Nephron (organoid): Measurements from ENCODE around the gene JARID2.
A peak's percentile ranks its signal among the peaks of the same experiment; 100 is the strongest.

Experiments
- H3K27ac Mint-ChIP-seq, 3 experiments: 2 replicates each; pipeline ENCODE4 v1.8.0; 2020; ENCODE audit warnings: mixed read lengths in 3 of 3, mild to moderate bottlenecking in 2 of 3, moderate library complexity in 1 of 3
- H3K27me3 Mint-ChIP-seq: 2 replicates; pipeline ENCODE4 v1.8.0; 2021; ENCODE audit warnings: low read depth, mild to moderate bottlenecking, moderate library complexity, mixed read lengths
- H3K36me3 Mint-ChIP-seq: 2 replicates; pipeline ENCODE4 v1.8.0; 2020; ENCODE audit warnings: low read depth, mixed read lengths
- H3K4me1 Mint-ChIP-seq: 2 replicates; pipeline ENCODE4 v1.8.0; 2020; ENCODE audit warnings: mixed read lengths
- H3K4me3 Mint-ChIP-seq, 3 experiments: 2 replicates each; pipeline ENCODE4 v1.8.0; 2020; ENCODE audit warnings: mild to moderate bottlenecking in 3 of 3, mixed read lengths in 3 of 3, moderate library complexity in 2 of 3
- H3K9me3 Mint-ChIP-seq: 2 replicates; pipeline ENCODE4 v1.8.0; 2020; ENCODE audit warnings: mixed read lengths
- TF ChIP-seq, protein P1 (sequence below), 3 experiments: fragments of 200-600 bp; sonication (generic); IDR thresholded peaks; one replicate each; pipeline ENCODE4 v1.5.0; 2021; ENCODE audit warnings: antibody characterized with exemption in 3 of 3; ENCODE audit not compliant: unreplicated experiment in 3 of 3

The JARID2 gene

GRCh38 chr6:15557174-15557573, 311.3 kb downstream of the JARID2 start:
- no peaks in the 10 kb centered on the region for H3K4me1 Mint-ChIP-seq
- TF ChIP-seq, protein P1, sequence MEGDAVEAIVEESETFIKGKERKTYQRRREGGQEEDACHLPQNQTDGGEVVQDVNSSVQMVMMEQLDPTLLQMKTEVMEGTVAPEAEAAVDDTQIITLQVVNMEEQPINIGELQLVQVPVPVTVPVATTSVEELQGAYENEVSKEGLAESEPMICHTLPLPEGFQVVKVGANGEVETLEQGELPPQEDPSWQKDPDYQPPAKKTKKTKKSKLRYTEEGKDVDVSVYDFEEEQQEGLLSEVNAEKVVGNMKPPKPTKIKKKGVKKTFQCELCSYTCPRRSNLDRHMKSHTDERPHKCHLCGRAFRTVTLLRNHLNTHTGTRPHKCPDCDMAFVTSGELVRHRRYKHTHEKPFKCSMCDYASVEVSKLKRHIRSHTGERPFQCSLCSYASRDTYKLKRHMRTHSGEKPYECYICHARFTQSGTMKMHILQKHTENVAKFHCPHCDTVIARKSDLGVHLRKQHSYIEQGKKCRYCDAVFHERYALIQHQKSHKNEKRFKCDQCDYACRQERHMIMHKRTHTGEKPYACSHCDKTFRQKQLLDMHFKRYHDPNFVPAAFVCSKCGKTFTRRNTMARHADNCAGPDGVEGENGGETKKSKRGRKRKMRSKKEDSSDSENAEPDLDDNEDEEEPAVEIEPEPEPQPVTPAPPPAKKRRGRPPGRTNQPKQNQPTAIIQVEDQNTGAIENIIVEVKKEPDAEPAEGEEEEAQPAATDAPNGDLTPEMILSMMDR (IDR thresholded peaks at IDR 0.05; ENCODE audit: unreplicated experiment in 3 of 3) = no peak

GRCh38 chr6:15560713-15561112, 314.8 kb downstream of the JARID2 start:
- Mint-ChIP-seq H3K4me1 (peaks cover 6% of the 10 kb centered on the region), H3K27ac (peak overlapping the region in 1 of 3 experiments; percentile 29), H3K27me3 (no peaks in the 10 kb centered on the region), H3K4me3 (no peak overlapping the region), H3K9me3 (no peaks in the 10 kb centered on the region), H3K36me3 (no peaks in the 10 kb centered on the region)
- TF ChIP-seq, protein P1 (IDR thresholded peaks at IDR 0.05; ENCODE audit: unreplicated experiment in 3 of 3) = no peak

More at GRCh38 chr6:15557174-15557573, 311.3 kb downstream of the JARID2 start:
- no peaks in the 10 kb centered on the region for H3K36me3 Mint-ChIP-seq
- H3K4me3 Mint-ChIP-seq = no peak overlapping the region
- H3K27ac Mint-ChIP-seq = no peak overlapping the region
- no peaks in the 10 kb centered on the region for H3K9me3 Mint-ChIP-seq
- no peaks in the 10 kb centered on the region for H3K27me3 Mint-ChIP-seq

DNA sequence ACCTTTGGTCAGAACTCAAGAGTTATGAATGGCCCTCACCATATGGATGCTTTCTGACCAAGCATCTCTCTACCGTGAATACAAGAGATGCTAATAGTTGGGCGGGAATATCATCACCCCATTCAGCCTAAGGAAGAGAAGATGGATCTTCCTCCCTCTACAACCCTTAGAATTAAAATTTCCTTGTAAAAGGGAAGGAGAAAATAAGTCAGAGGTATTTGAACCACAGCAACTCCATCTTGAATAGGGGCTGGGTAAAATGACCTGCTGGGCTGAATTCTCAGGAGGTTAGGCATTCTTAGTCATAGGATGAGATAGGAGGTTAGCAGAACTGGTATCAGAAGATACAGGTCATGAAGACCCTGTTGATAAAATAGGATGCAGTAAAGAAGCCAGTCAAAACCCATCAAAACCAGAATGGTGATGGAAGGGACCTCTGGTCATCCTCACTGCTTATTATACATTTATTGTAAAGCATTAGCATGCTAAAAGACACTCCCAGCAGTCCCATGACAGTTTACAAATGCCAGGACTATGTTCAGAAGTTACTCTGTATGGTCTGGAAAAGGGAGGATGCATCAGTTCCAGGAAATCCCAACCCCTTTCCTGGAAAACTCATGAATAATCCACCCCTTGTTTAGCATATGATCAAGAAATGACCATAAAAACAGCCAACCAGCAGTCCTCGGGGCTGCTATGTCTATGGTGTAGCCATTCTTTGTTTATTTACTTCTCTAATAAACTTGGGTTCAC, 315.8 kb downstream of the JARID2 start:
- Mint-ChIP-seq H3K27me3 (no peaks in the 10 kb centered on the region), H3K9me3 (no peaks in the 10 kb centered on the region), H3K4me3 (no peak overlapping the region), H3K4me1 (peaks cover 6% of the 10 kb centered on the region), H3K36me3 (no peaks in the 10 kb centered on the region), H3K27ac (no peak overlapping the region)
- TF ChIP-seq, protein P1 (IDR thresholded peaks at IDR 0.05; ENCODE audit: unreplicated experiment in 3 of 3) = no peak

DNA sequence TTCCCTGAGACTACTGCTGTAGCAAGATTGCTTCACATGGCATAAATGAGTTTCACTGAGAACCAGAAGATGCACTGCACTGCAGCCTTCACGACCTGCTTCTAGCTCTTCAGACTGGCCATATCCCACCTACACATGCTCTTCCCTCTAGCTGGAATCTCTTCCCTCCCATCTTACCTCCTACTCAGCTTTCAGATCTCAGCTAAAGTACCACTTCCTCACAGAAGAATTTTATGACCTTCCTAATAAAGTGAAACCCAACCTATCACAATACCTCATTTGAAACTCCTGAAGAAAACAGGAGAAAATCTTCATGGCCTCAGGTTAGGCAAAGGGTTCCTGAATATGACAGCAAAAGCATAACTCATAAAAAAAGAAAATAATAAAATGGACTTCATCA, 317.1 kb downstream of the JARID2 start:
- Mint-ChIP-seq H3K4me1 (peaks cover 6% of the 10 kb centered on the region), H3K9me3 (no peaks in the 10 kb centered on the region), H3K36me3 (no peaks in the 10 kb centered on the region), H3K27ac (peak overlapping the region in 2 of 3 experiments; percentile 5 to 14), H3K4me3 (no peak overlapping the region), H3K27me3 (no peaks in the 10 kb centered on the region)
- TF ChIP-seq, protein P1 (IDR thresholded peaks at IDR 0.05; ENCODE audit: unreplicated experiment in 3 of 3) = no peak

- Mint-ChIP-seq H3K4me1 (peaks cover 23% of the 10 kb centered on the region), H3K27me3 (no peaks in the 10 kb centered on the region), H3K9me3 (no peaks in the 10 kb centered on the region), H3K4me3 (peak overlapping the region in 1 of 3 experiments; percentile 33), H3K27ac (peak overlapping the region; percentile 28 to 89 (median 81)), H3K36me3 (peaks cover 6% of the 10 kb centered on the region)
- TF ChIP-seq, protein P1 (IDR thresholded peaks at IDR 0.05; ENCODE audit: unreplicated experiment in 3 of 3) = no peak
These were observed 323.4 kb downstream of the JARID2 start for GRCh38 chr6:15569035-15569995.
